Fibroblast of skin of scalp (primary cell): ENCODE data around the gene ARHGAP24.
"Not testable (repeated sequence)": the region's sequence is repeated elsewhere in the genome, so short reads cannot be mapped to it uniquely, and the experiment has no call there.

ENCODE experiments used
- DNase-seq: peaks from one replicate; pipeline ENCODE4 v3.0.0-alpha.2; 2013

The ARHGAP24 gene

GRCh38 chr4:85968945-85969819 is 494.2 kb downstream of the ARHGAP24 start:
- DNase-seq: peak; percentile 73

- no peak for DNase-seq
Observed at GRCh38 chr4:85970535-85970934, 495.6 kb downstream of the ARHGAP24 start.

GRCh38 chr4:85979276-85979675 is 504.3 kb downstream of the ARHGAP24 start:
- no peak for DNase-seq

DNA sequence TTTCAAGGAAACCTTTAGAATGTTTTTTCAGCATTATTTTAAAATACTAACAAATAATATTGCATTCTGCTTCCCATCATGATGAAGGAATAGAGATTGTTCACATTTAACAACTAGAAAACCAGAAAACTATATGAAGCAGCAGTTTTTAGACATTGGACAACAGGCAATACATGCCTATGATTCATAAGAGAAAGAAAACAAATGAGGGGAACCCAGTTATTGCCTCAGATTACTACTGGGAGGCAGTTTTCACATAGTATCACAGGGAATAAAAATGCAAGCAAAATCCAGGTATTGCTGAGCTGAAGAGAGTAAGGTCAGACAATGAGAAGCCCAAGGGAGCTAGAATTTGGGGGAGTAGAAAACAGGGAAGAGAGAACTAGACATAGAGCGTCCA is 511.3 kb downstream of the ARHGAP24 start:
- DNase-seq: peak; percentile 4

GRCh38 chr4:85993641-85994040 is 518.7 kb downstream of the ARHGAP24 start:
- DNase-seq: no peak

GRCh38 chr4:85994576-85994975 is 519.6 kb downstream of the ARHGAP24 start:
- peak; percentile 3 for DNase-seq

- no peak for DNase-seq
Observed at GRCh38 chr4:85995361-85995760, 520.4 kb downstream of the ARHGAP24 start.

DNA sequence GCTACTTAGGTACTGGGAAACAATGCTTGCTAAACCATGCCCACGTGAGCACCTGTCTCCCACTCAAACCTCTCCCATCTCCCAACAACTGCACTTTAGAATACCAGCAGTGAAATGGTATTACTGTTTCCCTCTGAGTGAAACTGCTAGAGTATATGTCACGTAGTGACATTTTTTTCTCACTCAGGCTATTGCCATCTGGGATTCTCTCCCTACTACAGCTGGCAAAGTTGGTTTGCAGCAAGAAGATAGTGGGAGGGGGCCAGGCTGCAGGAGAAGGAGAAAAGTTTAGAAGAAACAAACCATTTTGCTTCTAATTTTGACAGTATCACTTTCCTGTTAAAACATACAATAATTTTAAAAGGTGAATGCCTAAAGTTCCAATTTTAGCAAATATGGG is 526.6 kb downstream of the ARHGAP24 start:
- DNase-seq: no peak

DNA sequence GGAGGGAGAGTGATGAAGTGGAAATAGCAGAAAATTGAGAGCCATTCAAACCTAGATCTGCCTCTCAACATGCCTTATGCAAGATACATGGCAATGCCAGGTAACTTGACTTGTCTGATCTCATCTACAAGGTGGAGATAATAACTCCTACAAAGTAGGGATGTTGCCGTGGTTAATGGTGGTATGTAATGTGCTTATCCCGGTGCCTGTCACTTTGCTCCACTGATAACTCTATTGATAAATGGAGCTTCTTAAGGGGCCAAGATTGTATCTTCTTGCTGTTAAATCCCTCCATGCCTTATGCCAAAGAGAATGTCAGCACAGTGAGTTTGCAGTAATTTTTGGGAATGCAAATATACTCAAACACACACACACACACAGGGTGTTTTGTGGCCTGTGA is 529.1 kb downstream of the ARHGAP24 start:
- no peak for DNase-seq

DNA sequence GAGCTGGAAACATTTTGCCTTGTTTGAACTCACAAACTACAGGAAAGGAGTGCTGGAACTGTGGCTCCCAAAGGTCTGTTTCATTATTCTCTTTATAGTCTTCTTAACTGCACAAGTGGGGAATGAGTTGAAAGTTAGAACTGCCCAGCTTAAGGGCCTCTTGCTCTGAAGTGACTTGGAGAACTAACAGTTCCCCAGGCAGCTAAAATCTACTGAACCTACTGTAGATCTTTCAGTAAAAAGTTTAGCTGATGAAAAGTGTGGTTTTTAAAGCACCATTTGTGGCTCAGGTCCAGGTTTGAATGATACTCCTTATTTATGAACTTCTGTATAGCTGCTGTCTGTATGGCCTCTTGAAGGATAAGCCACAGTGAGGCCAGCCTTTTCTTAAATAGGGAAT is 531.1 kb downstream of the ARHGAP24 start:
- DNase-seq: no peak

DNA sequence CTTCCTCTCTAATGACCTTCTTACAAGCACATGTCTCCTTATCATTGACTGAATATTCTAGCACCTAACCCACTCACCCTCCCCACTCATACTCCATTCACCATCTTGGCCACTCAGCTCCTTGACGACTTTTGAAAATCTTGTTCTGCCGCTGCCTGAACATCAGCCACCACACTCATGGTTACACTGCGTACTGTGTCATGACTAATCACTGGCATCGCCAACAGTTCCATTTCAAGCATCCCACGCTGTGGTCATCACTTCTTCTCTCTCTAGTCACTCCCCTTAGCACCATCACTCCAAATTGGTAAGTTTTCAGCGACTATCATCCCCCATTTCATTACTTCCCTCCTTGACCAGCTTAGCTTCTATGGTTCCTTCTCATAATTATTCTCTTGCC is 532.1 kb downstream of the ARHGAP24 start:
- DNase-seq: no peak

GRCh38 chr4:86011117-86011516 is 536.2 kb downstream of the ARHGAP24 start:
- peak; percentile 98 for DNase-seq

- peak; percentile 60 for DNase-seq
Observed at GRCh38 chr4:86013621-86014020, 538.7 kb downstream of the ARHGAP24 start.

DNA sequence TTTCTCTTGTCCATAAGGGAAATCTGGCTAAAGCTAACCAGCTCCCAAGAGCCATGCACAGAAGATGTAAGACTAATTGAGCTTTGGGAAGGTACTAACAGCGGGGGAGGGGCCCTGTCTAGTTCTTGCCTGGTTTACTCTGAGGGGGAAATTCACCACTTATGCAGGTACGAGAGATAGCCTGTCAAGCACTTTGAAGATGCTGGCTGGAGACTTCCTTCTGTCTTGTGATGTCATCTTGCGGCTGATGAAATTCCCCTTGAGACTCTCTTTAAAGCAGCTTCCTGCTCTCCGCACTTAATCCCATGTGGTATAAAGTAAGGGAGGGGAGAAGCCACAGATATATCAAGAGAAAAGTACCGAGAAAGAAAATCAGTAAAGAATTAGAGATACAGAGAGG is 539.6 kb downstream of the ARHGAP24 start:
- DNase-seq: peak; percentile 77

DNA sequence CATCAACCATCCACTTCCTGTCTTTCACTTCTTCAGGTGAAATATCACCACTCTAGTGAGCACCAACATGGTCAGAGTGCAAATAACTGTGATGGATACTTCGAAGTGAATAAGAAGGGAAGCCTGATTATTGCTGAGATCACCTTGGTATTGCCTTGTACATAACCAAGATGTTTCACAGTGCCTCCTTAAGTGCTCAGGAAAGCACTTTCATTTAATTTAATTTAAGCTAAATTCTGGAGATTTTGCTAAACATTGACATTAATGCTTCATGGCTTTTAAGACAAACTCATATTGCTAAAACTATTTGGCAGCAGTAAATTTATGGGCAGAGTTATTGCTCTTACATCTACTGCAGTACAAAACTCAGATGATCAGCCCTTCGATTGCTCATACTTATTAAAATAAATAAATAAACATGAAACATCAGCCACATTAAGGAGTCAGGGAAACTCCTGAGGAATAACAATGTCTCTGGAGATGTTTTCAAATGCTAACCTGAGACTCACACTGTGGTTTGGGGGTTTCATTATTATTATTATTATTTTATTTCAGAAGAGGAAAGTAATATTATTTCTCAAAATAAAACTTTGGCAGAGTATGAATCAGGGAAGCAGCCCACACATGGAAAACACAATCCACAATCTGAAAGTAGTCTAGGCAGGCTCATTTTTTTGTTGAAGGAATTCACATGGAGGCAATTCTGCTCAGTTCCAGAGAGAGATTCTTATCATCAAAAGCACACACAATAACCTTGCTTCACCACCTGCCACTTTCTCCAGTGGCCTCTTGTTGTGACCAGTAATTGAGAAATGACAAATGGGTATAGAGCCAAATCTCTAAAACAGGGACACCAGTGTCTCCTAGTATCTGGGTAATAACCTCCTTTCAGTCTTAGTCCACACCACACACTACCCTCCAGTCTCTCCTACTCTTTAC is 540.7 kb downstream of the ARHGAP24 start:
- DNase-seq: peak; percentile 29

DNA sequence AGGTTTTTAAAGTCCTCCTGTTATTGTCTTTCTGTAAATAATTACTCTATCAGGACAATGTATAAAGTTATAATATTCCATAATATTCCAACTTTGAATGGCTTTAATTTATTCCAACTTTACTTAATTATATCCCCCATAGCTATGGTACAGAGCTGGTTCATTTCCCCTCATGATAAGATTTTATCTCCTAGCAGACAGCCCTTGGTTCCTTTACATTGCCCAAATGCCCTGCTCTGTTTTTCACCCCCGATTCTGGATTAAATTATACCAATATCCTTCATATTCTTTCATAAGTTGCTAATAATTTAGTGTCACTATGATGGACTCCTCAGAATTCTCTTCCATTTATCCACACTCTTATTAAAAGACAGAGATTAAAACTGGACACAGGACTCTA is 544.4 kb downstream of the ARHGAP24 start:
- DNase-seq: no peak

- peak; percentile 35 for DNase-seq
Observed at GRCh38 chr4:86019906-86020305, 545.0 kb downstream of the ARHGAP24 start.

DNA sequence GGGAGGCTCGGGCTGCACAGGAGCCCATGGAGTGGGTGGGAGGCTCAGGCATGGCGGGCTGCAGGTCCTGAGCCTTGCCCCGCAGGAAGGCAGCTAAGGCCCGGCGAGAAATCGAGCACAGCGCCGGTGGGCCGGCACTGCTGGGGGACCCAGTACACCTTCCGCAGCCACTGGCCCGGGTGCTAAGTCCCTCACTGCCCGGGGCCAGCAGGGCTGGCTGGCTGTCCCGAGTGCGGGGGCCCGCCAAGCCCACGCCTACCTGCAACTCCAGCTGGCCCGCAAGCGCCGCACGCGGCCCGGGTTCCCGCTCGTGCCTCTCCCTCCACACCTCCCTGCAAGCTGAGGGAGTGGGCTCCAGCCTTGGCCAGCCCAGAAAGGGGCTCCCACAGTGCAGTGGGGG is 546.7 kb downstream of the ARHGAP24 start:
- DNase-seq: not testable (repeated sequence)

GRCh38 chr4:86026720-86027119 is 551.8 kb downstream of the ARHGAP24 start:
- no peak for DNase-seq

DNA sequence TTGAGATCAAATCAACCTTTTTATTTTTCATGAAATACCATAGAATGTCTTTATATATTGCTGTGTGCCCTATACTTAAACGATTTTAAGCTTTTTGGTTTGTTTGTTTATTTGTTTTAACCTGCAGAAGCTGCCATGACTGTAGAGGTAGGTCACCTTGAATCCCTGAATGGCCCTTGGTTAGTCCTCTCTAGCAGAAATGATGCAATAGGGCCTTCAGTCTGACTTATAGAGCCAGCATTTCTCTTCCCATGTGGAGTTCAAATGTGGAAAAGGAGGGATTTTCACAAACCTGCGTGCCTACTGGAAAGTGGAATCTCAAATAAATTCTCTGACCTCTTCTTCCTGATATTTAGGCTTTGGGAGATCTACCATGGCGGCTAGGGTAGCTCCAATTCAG is 557.0 kb downstream of the ARHGAP24 start:
- DNase-seq: no peak

- peak; percentile 95 for DNase-seq
Observed at GRCh38 chr4:86032476-86033022, 557.6 kb downstream of the ARHGAP24 start.

DNA sequence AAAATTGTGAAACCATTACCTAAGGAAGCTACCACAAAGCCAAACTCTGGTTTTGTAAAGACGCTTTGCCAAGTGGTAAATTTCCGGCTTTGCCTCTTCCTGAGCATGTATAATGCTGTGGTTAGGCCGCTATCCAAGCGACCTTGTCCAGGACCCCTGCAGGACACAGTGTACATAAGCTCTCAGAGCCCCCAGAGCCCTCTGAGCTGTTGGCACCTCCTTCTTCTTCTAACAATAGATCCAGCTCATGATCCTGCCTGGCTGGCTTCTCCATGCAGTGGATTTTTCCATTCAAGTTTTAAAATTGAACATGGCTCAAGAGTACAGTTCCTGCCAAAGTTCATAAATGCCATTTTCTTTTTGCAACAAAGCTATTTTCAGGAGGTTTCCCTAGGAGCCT is 558.2 kb downstream of the ARHGAP24 start:
- DNase-seq: peak; percentile 68

GRCh38 chr4:86034616-86035015 is 559.7 kb downstream of the ARHGAP24 start:
- no peak for DNase-seq
